HTR-8/SVneo (cell line): ENCODE measurements around the gene C6orf15.
A peak's percentile ranks its signal among the peaks of the same experiment; 100 is the strongest.

Experiments
- DNase-seq: peaks from one replicate; pipeline ENCODE4 v3.0.0; 2011; ENCODE audit warnings: low spot score, mixed read lengths; ENCODE audit not compliant: insufficient read length
- FAIRE-seq: peaks from 2 replicates; lab custom pipeline; 2011; peaks lifted over from hg19 to GRCh38; lab: Jason Lieb, UNC

C6orf15 gene

DNA sequence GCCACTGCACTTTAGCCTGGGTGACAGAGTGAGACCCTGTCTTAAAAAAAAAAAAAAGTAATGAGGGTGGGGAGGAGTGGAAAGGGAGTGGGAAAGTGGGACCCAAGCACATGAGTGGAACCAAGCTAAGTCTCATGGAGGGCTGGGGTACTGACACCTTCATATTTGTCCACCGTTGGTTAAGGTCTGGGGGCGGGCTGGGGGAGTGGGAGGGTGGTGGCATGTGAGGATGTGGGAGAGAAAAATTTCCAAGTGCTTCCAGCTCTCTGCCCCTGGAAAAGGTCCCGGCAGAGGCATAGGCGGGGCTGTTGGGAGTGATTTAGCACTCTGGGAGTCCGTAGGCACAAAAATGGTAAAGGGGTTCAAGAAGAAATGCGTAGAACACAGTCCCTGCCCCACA lies 20.4 kb upstream of the C6orf15 start:
- no peak for DNase-seq
- FAIRE-seq, result no peak

DNA sequence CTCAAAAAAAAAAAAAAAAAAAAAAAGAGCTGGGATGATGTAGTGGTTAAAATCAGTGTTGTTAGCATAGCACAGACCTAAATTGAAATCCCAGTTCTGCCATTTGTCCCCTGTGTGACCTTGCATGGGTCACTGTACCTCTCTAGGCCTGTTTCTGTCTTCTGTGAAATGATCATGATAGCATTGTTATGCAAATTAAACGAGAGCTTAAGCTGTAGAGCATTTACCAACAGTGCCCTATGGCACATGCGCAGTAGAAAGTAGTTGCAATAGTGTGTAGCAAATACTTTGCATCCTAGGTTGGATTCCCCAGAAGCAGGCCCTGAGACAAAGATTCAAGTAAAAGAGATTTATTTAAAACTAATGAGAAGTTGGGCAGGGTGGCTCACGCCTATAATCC lies 19.2 kb upstream of the C6orf15 start:
- no peak for DNase-seq
- FAIRE-seq, result no peak

DNA sequence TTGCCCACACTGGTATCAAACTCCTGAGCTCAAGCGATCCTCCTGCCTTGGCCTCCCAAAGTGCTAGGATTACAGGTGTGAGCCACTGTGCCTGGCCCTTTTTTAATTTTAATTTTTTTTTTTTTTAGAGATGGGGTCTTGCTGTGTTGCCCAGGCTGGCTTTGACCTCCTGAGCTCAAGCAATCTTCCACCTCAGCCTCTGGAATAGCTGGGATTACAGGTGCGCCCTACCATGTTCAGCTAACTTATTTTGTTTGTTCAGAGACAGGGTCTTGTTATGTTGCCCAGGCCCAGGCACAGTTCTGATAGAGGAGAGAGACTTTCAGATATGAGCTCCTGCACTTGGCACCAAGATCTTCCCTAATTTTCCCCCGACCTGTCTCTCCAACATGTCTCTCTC lies 18.4 kb upstream of the C6orf15 start:
- DNase-seq (no peak), FAIRE-seq (no peak)

DNA sequence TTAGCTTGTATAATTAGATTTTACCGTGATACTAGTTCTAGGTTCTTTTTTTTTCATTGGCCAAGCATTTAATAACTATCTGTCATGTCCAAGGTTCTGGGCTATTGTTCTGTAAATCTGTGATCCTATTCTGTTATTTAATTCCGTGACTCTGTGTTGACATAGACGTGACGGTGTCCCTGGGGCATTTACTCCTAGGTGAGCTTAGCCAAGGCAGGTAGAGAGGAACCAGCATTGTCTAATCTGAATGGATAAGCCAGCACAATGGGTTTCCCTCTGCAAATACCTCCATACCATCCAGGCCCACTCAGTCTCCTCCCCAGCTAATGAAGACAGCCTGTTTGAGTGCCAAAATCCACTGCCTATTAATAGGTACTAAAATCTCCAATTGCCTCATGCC lies 16.8 kb upstream of the C6orf15 start:
- FAIRE-seq, result no peak
- no peak for DNase-seq

DNA sequence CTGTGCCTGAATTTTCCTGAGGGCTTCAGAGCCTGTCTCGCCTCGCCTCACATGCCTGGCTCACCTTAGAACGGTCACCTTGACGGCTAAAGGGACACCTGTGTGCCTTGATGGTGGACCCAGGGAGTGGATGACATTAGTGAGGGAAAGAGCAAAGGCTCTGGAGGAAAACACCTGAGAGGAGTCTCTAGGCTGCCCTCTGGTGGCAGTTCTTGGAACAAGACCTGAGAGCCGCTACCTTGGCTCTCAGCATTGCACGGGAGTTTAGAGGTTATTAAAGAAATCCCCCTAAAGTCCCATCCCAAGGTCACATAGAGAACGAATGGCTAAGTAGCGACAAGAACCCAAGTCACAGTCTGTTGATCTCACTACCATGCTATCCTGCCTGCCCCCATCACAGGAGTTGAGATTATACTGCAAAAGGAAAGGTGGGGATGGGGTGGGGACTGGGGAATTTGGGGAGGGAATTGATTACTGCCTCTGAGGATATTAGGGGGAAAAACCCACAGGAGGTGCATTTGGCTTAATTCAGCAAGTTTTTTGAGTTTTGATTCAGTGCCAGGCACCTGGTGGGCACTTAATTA lies 15.8 kb upstream of the C6orf15 start:
- DNase-seq, result peak; percentile 64
- no peak for FAIRE-seq

DNA sequence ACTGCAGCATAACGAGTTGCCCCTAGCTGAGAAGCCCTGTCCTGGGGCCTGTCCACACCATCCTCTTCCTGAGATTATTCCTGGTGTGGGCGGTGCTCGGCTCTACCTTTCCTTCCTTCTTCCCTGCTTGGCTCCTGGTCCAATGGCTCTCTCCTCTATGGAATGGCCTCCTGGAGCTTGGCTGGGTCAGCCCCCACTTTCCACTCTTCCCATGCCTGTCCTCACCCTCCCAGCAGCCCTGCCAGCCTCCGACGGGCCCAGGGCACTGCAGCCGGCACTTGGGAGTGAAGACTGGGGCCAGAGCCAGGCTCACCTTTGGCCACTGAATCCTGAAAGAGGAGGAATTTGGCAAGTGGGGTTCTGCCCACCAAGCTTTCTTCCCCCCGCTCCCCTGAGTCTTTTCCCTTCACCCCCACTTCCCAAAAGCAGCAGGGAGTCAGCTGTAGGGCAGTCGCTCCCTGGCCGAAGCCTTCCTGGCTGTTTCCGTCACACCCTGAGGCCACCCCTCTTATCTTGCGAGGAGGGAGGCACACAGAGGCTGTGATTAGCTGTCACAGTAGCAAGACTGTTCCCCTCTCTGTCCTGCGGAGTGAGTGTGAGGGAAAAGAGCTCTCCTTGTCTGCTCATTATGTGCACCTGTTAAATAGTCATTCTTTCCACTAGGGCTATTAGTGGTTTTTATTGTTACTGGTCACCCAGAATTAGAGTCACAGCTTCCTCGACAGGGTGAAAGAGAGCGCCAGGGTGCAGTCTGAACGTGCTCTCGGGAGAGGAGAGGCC lies 14.2 kb upstream of the C6orf15 start:
- FAIRE-seq, result no peak
- DNase-seq, result no peak

DNA sequence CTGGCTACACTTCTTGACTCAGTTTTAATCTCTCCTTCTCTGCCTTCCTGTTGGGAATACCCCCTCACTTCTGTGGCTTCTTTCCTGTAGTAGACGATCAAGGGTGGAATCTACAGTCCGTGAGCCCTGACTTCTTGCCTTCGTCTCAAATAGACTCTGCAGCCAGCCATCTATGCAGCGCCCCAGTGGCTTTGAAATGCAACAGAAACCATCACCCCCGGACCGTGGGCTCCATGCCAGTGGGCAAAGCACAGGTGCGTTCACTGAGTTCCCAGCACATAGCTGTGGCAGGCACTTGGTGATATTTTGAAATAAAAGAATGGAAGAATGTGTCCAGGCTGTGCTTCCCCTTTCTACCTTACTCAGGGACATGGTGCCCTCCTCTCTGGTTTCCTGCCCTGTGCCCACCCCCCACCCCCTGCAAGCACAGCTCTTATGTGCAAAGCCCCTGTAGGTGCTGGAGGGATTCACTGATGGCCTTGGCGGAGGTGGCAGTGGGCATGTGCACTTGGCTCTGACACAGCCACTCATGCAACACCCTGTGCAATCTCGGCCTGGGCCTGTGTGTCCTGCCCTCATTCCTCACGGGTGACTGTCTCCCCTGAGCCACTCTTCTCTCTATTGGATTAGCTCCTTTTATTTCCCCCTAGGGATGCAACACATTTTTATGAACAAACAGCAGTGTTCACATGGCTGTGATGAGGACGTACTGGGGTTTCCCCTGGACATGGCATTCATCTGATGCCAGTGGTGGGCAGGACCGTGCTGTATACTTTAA lies 13.4 kb upstream of the C6orf15 start:
- DNase-seq, result no peak
- FAIRE-seq, result no peak

DNA sequence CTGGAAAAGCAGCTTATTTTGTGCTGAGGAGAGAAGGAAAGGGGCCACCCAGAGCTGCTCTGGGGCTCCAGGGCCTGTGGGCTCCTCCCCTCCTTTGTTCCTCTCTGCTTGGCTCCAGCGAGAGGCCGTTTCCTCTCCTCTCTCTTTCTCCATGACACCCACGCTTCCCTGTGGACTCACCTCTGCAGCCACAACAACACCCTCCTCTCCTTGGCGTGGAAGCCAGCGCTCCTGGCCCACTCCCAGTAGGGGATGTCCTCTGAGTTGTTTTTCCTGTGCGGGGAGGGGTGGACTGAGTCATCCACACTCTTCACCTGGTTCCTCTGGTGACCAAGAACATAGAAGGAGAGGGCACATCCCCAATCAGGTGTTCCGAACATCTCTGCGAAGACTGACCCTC lies 12.8 kb upstream of the C6orf15 start:
- DNase-seq (no peak), FAIRE-seq (no peak)

DNA sequence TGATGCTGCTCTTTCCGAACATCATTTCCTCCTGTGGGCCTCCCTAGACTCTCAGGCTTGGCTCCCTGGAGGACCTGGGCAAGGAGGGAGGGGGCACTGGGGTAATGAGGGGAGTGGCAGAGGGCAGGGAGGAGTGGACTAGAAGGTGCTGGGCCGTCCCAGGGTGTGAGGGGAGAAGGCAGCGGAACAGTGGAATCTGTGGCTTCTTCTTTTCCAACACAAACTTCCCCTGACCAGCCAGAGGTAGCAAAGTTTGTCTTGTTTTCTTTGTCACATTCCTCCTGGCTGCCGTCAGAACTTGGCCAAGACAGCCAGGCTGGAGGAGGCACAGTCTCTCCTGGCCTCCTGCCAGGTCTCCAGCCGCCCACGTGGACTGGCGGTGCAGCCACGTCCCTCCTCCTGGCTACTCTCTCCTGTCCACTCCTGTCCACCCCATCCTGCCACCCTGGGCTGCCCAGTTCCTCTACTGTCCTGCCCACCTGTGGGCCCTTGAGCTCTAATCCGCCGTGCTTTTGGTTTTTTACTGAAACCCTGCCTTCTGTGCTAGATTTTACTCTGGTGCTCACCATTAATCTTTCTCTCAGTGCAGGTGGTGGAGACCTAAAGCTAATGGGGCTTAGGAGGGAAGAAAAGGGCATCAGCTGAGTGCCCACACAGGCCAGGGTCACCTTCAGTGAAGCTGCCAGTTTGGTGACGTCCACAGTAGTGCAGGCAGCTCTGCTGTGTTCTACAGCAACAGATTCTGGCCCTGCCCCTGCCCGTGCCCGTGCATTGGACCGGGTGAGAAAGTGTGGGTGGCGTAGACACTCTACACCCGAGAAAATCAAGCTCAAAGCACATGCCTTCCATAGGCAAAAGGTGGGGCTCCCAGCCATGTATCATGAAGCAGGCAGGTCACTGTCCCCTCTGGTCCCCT lies 10.7 kb upstream of the C6orf15 start:
- peak; percentile 97 for FAIRE-seq
- peak; percentile 92 for DNase-seq

DNA sequence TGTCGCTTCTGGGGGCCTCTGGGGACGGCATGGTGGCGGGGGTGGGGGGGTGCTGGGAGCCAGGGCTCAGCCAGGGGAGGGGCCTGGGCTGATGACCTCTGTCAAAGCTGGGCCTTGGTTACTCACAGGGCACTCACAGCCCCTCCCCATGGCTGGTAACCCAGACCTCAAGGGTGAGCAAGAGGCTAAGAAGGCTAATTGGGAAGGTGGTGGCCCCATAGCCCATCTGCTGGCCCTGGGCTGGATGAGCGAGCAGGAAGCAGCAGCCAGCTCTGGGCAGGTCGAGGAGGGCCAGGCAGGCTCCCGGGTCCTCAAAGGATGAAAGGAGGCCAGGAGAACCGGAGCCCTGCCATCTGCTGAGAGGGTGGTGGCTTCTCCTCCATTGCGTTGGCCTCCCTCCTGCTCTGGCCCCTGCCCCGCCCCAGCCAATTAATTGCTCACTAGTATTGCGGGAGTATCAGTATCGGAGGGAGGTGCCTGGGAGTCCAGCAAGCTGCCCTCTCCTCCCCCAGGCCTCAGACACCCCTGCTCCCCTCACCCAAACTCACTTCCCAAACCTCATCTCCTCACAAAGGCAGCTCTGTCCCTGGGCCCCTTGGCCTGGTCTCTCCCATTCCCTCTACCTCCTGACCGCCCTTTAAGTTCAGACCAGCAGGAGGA lies 8.9 kb upstream of the C6orf15 start:
- DNase-seq, result no peak
- no peak for FAIRE-seq

DNA sequence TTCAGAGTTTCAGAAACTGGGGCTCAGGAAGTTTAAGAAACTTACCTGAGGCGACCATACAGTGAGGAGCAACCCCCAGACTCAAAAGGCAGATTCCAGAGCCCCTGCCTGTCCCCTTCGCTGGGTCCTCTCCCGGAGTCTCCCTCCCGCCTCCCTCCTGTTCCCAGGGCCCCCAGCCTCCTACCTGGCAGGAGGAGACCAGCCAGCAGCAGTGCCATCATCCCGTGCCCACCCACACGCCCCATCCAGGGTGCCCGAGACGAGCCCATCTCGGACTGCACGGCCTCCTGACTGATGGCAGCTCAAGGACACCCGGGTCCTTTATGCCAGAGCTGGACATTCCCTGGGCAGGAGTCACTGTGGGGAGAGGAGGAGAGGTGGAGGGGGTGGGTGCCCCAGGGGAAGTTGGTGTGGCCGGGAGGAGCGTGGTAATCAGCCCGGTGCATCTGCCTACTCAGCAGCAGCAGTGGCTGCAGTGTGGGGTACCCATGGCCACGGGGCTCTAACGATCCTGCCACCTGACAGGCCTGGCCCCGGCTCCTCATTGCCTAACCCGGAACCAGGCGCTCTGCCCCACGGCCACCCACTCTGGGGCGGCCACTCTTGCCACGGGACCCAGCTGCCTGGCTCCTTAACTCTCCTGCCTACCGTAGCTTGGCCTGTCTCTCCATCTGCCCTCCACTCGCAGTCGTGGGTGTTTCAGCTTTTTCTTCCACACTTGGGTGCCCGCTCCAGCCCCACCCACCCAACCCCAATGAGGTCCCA lies 8.0 kb upstream of the C6orf15 start, which contains the start of gene CDSN:
Gene CDSN, minus strand, starts transcription at position 296 of the 765 bp plus-strand sequence. Its CDS starts 27 bp downstream, at position 269.
- FAIRE-seq, result no peak
- DNase-seq, result no peak

DNA sequence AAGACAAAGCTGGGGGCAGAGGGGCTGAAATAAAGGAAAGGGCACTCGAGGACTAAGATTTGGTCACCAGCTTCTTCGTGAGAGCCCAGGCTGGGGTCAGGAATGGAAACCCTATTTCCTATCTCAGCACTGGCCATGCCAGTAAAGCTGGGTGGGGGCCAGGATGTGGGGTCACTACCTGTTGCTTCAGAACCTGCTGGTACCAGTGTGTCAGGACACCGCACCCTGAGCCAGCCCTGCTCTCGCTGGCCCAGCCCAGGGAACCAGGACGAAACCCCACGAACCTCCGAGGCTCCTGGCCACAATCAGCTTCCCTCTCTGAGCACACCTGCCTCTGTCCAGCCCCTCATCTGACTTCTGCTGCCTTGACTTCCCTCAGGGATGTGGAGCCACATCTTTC lies 5.8 kb upstream of the C6orf15 start:
- no peak for FAIRE-seq
- DNase-seq, result no peak

DNA sequence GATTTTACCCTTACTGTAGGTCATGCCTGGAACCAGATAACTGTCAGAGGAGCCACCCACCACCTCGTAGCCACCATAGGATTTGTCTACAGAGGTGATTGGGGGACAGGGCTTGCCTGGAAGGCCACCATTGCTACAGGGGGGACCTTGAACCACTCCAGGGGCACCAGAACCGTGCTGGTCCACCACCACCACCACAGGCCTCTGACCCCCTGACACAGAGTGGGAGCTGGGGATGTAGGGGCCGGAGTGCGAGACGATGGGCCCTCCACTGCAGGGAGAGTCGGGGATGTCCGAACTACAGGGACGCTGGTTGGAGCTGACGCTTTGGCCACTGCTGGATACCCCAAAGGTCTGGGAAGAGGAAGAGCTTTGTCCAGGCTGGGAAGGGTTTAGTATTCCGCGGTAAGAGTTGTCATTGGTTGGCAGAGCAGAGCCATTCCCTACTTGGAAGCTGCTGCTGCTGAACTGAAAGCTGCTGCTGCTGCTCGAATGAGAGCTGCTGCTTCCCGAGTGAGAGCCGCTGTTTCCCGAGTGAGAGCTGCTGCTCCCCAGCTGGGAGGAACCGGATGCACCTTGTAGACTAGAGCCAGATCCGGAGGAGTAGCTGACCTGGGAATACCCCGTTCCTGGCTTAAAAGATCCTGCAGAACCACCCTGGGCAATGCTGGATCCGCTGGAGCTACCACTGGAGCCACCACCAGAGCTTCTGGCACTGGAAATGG lies 4.4 kb upstream of the C6orf15 start:
- FAIRE-seq, result no peak
- DNase-seq, result no peak

DNA sequence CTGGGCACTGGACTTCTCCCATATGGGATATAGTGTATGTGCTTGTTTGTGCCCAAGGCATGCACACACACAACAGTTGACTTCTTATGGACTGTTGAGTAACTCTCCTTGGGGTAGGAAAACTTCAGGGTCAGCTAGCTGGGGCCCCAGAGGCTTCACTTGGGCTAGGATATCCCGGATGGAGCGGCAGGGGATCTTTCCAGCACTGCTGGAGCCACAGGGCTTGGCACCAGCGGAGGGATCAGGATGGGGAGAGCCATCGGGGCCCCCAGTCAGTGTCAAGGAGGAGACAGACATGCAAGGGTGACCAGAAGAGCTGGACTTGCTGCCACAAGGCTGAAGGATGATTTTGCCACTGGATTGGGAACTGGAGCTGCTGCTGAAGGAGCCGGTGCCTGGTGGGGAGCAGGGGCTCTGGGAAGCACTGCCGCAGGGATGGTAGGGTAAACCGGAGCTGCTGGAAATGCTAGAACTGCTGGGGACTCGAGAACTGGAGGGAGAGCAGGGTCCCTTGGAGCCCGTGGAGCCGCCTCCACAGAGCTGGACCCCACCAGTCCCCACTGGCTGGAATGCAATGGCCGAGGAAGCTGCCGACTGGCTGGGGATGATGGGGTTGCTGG lies 3.7 kb upstream of the C6orf15 start:
- peak; percentile 71 for FAIRE-seq
- DNase-seq, result no peak

DNA sequence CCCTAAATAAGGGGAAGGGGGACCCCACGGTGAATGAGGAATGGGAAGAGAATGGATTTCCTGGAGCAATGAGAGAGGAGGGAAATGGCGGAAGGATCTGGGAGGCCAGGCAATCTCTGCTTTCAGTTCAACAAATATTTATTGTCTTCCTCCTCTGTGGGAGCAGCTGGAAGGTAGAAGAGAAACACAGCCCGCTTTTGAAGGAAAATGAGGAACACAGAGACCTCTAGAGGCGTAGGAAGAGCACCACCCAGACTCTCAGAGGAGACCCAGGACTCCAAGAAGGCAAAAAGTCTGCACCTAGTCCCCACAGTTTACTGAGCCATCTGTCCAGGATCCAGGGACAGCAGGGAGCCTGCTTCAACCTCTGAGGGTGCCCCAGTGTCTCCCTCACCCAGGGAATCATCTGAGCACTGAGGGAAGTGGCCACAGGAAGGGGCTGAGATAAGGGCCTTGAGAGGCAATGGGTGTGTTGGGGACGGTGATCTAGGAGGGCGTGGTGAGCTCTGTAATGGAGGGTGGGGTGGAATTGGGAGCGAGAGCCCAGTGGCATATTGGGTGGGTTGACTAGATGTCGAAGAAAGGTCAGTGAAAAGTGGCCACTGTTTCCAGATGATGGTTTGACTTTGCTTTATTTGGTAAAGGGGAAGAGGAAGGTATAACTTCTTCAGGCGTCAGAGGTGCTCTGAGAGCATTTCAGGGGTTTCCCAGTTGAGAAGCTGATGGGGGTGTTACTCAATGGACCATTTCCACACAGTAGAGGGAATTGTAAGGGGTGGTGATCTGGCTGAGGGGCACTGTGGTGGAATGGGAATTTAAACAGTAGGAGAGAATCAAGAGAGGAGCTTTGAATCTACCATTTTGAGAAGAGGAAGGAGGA lies 2.8 kb upstream of the C6orf15 start:
- peak; percentile 35 for DNase-seq
- no peak for FAIRE-seq

DNA sequence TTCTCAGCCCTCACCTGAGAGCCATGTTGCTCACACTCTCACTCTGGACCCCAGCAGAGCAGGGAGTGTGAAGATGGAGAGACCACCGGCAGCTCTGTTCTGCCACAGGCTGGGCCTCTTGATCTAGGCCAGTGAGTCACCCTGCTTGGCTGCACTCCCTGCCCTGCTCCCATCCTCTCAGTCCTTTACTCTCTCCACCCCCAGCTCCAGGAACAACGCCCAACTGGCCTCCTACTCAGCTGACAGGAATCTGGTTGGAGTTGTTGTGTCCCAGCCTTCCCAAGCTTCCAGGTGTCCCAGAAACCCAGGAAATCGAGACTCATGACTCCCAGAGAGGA lies 2.1 kb upstream of the C6orf15 start, which contains the start of gene PSORS1C1:
Gene PSORS1C1, plus strand, starts transcription at position 260 of the 338 bp plus-strand sequence. CDS start 14,833 bp downstream, outside the sequence.
- FAIRE-seq (peak; percentile 98), DNase-seq (peak; percentile 92)
